GM19035 (cell line): Measurements from ENCODE around the gene ATP7A.
A peak's percentile ranks its signal among the peaks of the same experiment; 100 is the strongest.
"Not testable (repeated sequence)": the region's sequence is repeated elsewhere in the genome, so short reads cannot be mapped to it uniquely, and the experiment has no call there.

Experiments used
- ATAC-seq: cut with Tn5 transposase; IDR thresholded peaks from one replicate; pipeline ENCODE4 v1.9.1; 2021; ENCODE audit not compliant: unreplicated experiment

ATP7A gene

DNA sequence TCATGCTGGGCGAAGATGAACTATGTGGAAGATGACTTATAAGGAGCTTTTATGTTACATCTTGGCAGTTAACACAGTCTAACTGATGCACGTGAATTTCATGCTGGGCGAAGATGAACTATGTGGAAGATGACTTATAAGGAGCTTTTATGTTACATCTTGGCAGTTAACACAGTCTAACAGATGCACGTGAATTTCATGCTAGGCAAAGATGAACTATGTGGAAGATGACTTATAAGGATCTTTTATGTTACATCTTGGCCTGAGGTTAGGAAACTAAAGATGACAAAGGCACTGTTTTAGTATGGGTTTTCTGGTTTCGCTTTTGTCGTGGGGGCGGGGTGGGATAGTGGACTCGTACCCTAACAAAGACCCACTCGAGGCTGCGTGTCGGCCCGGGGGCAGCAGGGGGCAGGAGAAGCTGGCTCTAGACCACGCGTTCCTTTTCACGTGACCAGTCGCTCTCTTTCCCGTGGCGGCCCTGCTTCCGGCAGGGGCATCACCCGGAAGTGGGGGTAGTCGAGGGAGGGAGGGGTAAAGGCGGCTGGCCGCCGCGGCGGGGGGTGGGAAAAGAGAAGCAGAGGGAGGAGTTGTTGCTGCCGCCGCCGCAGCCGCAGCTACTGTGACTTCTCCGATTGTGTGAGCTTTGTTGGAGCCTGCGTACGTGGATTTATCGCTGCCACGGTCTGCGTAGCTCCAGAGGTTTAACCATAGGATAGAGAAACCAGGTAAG lies at the start of gene ATP7A:
ATP7A (plus strand) TSS at position 586 of the 733 bp plus-strand sequence. CDS start 60,949 bp downstream, outside the sequence.
- ATAC-seq = peak; percentile 96

GRCh38 chrX:77875372-77875771 lies 35.1 kb upstream of the ATP7A start:
- no peak for ATAC-seq

- ATAC-seq = not testable (repeated sequence)
Observed at GRCh38 chrX:77881418-77881817, 29.1 kb upstream of the ATP7A start.

- ATAC-seq = no peak
Observed at GRCh38 chrX:77892887-77893286, 17.6 kb upstream of the ATP7A start.

DNA sequence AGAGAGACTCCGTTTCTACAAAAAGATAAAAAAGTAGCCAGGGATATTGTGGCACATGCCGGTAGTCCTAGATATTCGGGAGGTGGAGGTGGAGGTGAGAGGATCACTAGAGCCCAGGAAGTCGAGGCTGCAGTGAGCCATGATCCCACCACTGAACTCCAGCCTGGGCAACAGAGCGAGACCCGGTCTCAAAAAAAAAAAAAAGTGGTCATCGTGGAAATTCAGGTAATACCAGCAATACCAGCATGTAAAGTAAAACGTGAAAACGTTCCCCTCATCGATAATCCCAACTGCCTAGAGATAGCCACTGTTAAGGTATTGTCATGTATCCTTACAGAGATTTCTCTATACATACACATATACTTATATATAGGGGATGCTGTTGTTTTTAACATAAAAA lies 16.8 kb upstream of the ATP7A start:
- ATAC-seq = no peak

DNA sequence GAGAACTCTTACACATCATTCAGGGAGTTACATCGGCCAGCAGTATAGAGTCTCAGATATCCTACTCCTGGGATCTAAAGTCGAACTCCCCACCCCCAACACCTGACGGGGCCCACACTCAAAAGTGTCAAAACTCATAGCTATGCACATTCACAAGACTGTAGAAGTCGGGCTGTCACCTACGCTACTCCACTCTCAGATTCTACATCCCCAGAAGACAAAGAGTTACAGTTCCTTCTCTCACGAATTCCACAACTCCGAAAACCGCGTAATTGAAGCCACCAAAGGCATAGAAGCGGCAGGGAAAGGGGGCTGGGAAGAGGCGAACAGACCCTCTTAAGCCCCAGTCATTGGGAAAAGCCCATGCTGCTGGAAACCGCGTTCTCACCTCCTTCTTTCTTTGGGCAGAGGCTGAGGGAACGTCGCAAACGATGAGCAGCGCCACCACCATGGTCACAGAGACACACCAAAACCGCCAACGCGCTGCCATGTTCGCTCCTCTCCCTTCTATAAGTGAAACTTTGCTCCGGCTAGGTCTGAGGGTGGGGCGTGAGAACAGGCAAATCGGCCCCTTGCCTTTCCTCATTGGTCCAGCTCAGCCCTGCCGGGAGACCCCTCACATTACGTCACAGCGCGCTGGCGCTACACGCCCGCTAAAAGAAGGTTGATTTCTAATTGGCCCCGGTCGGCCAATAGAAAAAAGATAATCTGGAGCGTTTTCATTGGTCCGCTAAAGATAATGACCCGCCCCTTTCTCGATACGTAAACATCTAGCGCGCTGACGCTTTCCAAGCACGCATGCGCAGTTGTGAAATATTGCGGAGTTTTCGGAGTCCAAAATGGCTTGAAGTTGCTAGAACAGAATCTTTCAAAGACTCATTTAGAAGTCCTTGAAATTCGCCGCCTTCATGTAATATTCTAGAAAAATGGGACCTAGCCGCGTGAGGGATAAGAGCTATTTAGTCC lies 15.3 kb upstream of the ATP7A start, which contains the start of gene MAGT1:
MAGT1 (minus strand) TSS at position 515 of the 966 bp plus-strand sequence; CDS start at position 490, 25 bp downstream.
- peak; percentile 87 for ATAC-seq

DNA sequence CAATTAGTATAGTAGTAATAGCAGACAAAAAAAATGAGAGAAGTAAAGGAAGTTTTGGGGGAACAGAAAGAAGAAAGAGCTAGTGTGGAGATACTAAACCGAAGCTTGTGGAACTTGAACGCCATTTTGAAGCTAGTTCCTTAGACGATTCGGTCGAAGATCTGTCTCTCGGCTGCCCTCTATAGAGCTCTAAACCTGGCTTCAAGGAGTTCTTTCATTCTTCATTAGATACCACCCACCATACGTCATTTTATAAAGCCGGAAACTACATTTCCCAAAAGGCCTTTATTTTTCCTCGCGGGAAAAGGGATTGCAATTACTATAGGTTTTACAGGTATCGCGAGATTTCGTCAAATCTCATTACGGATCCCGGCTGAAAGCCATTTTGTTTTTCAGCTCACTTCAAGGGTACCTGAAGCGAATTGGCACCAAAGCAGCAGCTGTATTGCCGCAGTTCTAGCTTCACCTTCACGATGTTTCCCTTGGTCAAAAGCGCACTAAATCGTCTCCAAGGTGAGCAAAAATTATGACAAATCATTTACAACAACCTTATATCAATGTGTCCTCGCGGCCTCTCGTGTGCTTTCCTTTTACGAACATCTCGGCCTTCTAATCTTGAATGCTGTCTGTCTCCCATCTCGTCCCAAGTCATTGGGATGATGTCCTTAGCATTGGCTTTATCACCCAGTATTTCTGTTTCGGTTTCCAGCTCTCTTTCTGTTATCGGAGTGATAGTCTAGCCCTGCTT lies 11.2 kb upstream of the ATP7A start, which contains the start of gene COX7B:
COX7B (plus strand) TSS at position 388 of the 748 bp plus-strand sequence; CDS start at position 474, 86 bp downstream.
- ATAC-seq = peak; percentile 60

GRCh38 chrX:77900688-77901087 lies 9.8 kb upstream of the ATP7A start:
- ATAC-seq = no peak

- ATAC-seq = no peak
Observed at GRCh38 chrX:77901506-77901905, 9.0 kb upstream of the ATP7A start.

DNA sequence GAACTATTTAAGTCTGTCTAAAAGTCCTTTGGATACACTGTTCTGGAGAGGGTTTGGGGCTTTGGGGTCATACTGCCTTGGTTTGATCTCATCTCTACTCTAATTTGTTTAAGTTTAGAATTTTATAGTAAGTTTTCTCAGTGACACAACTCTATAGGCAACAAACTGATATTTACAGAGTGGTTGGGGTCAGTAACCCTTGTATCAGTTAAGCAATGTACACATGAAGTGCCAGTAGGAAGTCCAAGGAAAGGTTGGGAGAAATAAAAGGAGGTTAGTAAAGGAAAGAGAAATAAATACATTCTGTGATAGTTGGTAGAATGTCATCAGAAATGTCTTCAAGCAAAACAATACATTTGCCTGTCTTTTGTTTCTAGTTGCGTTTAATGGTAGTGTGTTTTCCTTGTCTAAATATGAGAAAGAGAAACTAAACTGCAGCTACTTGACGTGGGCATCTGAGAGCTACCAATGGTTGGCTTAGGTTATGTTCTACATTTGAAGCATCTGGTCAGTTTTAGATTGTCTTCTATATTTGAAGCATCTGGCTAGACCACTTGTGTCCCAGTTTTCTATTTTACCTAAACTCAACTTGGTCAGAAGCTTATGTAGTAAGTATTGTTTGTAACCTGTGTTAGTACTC lies 6.9 kb downstream of the ATP7A start:
- peak; percentile 58 for ATAC-seq

GRCh38 chrX:77918568-77918967 lies 8.1 kb downstream of the ATP7A start:
- no peak for ATAC-seq

- ATAC-seq = not testable (repeated sequence)
Observed at GRCh38 chrX:77919370-77919769, 8.9 kb downstream of the ATP7A start.

GRCh38 chrX:77922787-77923186 lies 12.3 kb downstream of the ATP7A start:
- no peak for ATAC-seq

DNA sequence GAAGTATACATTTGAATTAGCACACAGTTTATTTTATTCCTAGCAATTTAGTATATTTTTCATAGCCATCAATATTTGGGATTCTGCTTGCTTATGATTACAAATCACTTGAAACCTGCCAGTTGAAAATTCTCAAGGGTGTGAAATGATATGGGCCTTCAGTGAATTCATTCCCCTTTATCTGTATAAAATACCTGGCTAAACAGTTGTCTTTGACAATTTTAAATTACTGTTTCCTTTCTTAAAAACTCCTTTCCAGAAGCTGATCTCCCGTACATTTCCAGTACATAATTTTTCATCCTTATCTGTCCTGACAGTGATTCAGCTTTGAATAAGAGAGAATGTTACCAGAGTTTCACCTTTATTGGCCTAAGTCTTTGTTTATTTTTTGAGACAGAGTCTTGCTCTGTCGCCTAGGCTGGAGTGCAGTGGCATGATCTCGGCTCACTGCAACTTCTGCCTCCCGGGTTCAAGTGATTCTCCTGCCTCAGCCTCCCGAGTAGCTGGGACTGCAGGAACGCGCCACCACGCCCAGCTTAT lies 13.9 kb downstream of the ATP7A start:
- ATAC-seq = no peak

DNA sequence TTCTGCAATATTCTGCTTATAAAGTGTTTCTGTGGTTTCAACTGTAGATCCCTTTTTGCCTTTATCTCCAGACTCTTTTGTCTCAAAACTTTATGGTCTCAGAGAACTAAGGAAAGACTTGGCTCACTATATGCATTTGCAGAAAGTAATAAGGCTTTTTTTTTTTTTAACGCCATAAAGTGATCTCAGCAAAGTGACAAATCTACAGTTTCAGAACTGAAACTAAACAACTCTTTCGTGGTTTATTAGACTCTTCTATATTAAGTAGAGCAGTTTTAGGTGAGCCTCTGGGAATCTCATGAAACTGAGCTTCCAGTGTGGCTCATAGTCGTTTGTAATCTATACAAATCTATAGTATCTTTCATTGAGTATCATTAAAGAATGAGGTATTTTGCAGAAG lies 15.3 kb downstream of the ATP7A start:
- no peak for ATAC-seq

- no peak for ATAC-seq
Observed at GRCh38 chrX:77930581-77930980, 20.1 kb downstream of the ATP7A start.

GRCh38 chrX:77935886-77936285 lies 25.4 kb downstream of the ATP7A start:
- no peak for ATAC-seq

GRCh38 chrX:77936299-77936698 lies 25.8 kb downstream of the ATP7A start:
- ATAC-seq = no peak

DNA sequence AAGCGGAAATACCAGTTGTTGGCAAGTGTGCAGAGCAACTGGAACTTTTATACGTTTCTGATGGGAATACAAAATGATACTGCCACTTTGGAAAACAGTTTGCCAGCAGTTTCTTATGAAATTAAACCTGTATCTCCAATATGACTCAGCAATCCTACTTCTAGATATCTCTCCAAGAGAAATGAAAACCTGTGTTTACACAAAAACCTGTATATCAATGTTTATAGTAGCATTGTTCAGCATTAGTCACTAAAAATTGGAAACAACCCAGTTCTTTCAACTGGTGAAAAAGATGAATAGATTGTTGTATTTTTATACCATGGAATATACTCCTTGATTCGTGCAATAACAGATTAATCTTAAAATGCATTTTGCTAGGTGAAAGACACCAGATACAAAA lies 26.8 kb downstream of the ATP7A start:
- ATAC-seq = no peak

DNA sequence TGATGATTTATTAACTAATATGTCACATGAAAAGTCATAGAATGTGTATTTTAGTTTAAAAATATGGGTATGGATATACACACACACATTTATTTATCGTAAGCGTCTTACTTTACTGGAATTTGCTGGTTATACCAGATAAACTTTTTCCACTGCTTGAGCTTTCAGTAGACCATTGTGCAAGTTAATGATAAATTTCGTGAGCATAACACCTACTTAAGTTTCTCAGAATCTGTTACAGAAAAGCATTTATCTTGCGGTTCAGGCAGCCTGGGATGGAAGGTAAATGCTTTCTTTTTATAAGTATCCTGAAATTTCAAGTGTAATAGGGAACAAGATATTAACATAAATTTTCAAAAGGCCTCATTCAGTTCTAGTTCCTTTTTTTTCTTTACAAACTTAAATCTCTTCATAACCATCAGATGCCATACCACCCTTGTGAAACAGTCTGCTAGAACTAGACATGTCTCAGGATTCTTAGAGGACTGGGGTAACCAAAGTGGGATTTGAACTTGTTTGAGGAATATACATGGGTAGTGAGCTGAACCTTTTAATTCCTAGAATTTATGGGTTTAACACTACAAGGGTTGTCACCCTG lies 27.7 kb downstream of the ATP7A start:
- ATAC-seq = no peak
